K562 (cell line): ENCODE measurements around the gene TMEM187. TPM values are rescaled to one million over a fixed set of nuclear protein-coding genes. Genes with fewer than 3 reads are reported as not detected.
A peak's percentile ranks its signal among the peaks of the same experiment; 100 is the strongest.

Experiments used
- BRF2 ChIP-seq: IDR thresholded peaks from 3 replicates; pipeline ENCODE4 v1.6.1; 2011; ENCODE audit warnings: borderline replicate concordance, mild to moderate bottlenecking; ENCODE audit not compliant: insufficient read length, insufficient read depth
- CBX3 ChIP-seq, 2 experiments: IDR thresholded peaks; 1 replicate in 1 of 2; 2 replicates in 1 of 2; pipeline ENCODE4 v1.6.1; 2012; ENCODE audit warnings: inconsistent platforms in 2 of 2, low read length in 2 of 2, borderline replicate concordance in 1 of 2, control low read depth in 1 of 2
- CC2D1A ChIP-seq: fragments of 450-650 bp; IDR thresholded peaks from 2 replicates; pipeline ENCODE4 v1.6.1; 2017; ENCODE audit warnings: mild to moderate bottlenecking
- CHD1 ChIP-seq: fragments of 200-600 bp; sonication (generic); IDR thresholded peaks from one replicate; pipeline ENCODE4 v1.6.1; 2012; ENCODE audit warnings: mild to moderate bottlenecking, moderate library complexity, low read length, inconsistent platforms
- ELK3 ChIP-seq: fragments of 450-650 bp; formaldehyde crosslinking; IDR thresholded peaks from 2 replicates; pipeline ENCODE4 v1.4.0; 2020; ENCODE audit warnings: mild to moderate bottlenecking
- HDAC2 ChIP-seq: fragments of 450-650 bp; IDR thresholded peaks from 2 replicates; pipeline ENCODE4 v1.6.1; 2016; ENCODE audit warnings: mild to moderate bottlenecking
- HNRNPK ChIP-seq: fragments of 200-400 bp; formaldehyde crosslinking; IDR thresholded peaks from one replicate; pipeline ENCODE4 v1.6.1; 2018; ENCODE audit warnings: mild to moderate bottlenecking, low read depth, low read length; ENCODE audit not compliant: poor library complexity, severe bottlenecking
- HNRNPUL1 ChIP-seq: fragments of 200-400 bp; formaldehyde crosslinking; IDR thresholded peaks from 2 replicates; pipeline ENCODE4 v1.6.1; 2017; ENCODE audit warnings: low read length
- MAFF ChIP-seq: IDR thresholded peaks from 2 replicates; pipeline ENCODE4 v1.6.1; 2012; ENCODE audit warnings: low read length, improper control_type of control experiment
- MCM2 ChIP-seq: fragments of 450-650 bp; IDR thresholded peaks from 2 replicates; pipeline ENCODE4 v1.6.1; 2017; ENCODE audit warnings: low read depth, mild to moderate bottlenecking
- MCM3 ChIP-seq: fragments of 450-650 bp; IDR thresholded peaks from 2 replicates; pipeline ENCODE4 v1.6.1; 2016
- MTA3 ChIP-seq: fragments of 450-650 bp; formaldehyde crosslinking; IDR thresholded peaks from 2 replicates; pipeline ENCODE4 v1.6.1; 2017; ENCODE audit warnings: mild to moderate bottlenecking, borderline replicate concordance
- PATZ1 ChIP-seq: fragments of 250-450 bp; sonication (Bioruptor Pico); IDR thresholded peaks from 2 replicates; pipeline ENCODE4 v1.5.0; 2020; ENCODE audit warnings: mild to moderate bottlenecking, borderline replicate concordance
- PRMT5 ChIP-seq: sonication (generic); formaldehyde crosslinking; IDR thresholded peaks from 2 replicates; pipeline ENCODE4 v1.5.0; 2020; ENCODE audit warnings: missing genetic modification reagents
- RNF2 ChIP-seq: sonication (generic); IDR thresholded peaks from 2 replicates; pipeline ENCODE4 v1.6.1; 2016
- TBL1XR1 ChIP-seq, 2 experiments: IDR thresholded peaks; 2 replicates each; pipeline ENCODE4 v1.6.1; 2012; ENCODE audit warnings: improper control_type of control experiment in 2 of 2, low read length in 2 of 2, mild to moderate bottlenecking in 1 of 2
- TFAM ChIP-seq: fragments of 250-450 bp; sonication (Bioruptor Pico); conservative IDR thresholded peaks from 2 replicates; pipeline ENCODE4 v1.5.0; 2021; ENCODE audit warnings: mild to moderate bottlenecking, moderate library complexity
- ZBTB17 ChIP-seq: fragments of 450-650 bp; formaldehyde crosslinking; IDR thresholded peaks from 2 replicates; pipeline ENCODE4 v1.4.0; 2020; ENCODE audit warnings: mild to moderate bottlenecking
- ZBTB8A ChIP-seq: fragments of 450-650 bp; IDR thresholded peaks from 2 replicates; pipeline ENCODE4 v1.6.1; 2018; ENCODE audit warnings: mild to moderate bottlenecking, moderate library complexity; ENCODE audit not compliant: partially characterized antibody
- ZC3H11A ChIP-seq: IDR thresholded peaks from 2 replicates; pipeline ENCODE4 v1.6.1; 2012; ENCODE audit warnings: low read depth, low read length, improper control_type of control experiment
- ZNF174 ChIP-seq: fragments of 250-450 bp; sonication (Bioruptor Pico); IDR thresholded peaks from 2 replicates; pipeline ENCODE4 v1.4.0; 2020; ENCODE audit warnings: mild to moderate bottlenecking
- ZNF212 ChIP-seq: fragments of 450-650 bp; formaldehyde crosslinking; IDR thresholded peaks from 2 replicates; pipeline ENCODE4 v1.4.0; 2020; ENCODE audit warnings: mild to moderate bottlenecking
- polyA plus RNA-seq, 8 experiments: library from polyadenylated mRNA; depleted of rRNA in 4 of 8; stranded (reverse) in 5 of 8; unstranded in 3 of 8; fragments of >200 nt; fragmentation: Nextera tagmentation in 2 of 8; fragmentation: Illumina TruSeq in 1 of 8; extraction: Ambion mirVana in 2 of 8; extraction: Trizol in 1 of 8; gene quantifications; 2 replicates each; pipeline versions ENCODE4 v1.2.1 to v1.2.3, GENCODE V29; 2011 to 2014; ENCODE audit warnings: inconsistent platforms in 1 of 8, missing spikeins in 1 of 8
- total RNA-seq, 7 experiments: library from RNA; depleted of rRNA in 6 of 7; stranded (reverse); fragments of >200 nt in 6 of 7; fragmentation: Illumina TruSeq in 2 of 7; extraction: Trizol in 2 of 7; gene quantifications; 2 replicates each; pipeline versions ENCODE4 v1.2.1 to v1.2.3, GENCODE V29; 2011 to 2021; ENCODE audit warnings: low replicate concordance in 1 of 7
- TF ChIP-seq, protein P1 (sequence below): fragments of 250-450 bp; sonication (Bioruptor Pico); IDR thresholded peaks from 2 replicates; pipeline ENCODE4 v1.5.0; 2022; ENCODE audit warnings: mild to moderate bottlenecking

TMEM187 gene
- total and polyA plus RNA-seq, 9 of the 15 experiments (the other 6 are each of a cell fraction or from before 2014, with no cell fraction given) = 0.13 to 6.4 (median 1.6) TPM

GRCh38 chrX:153971450-153972367 is 845 bp upstream of the TMEM187 start, which contains the start of gene HCFC1 (continued):
- TF ChIP-seq CHD1 (peak; percentile 99), HNRNPUL1 (no peak), TFAM (CRISPR knock-in tag) (no peak), PATZ1 (CRISPR knock-in tag) (no peak), MAFF (no peak), HNRNPK (no peak), ZC3H11A (no peak), ZNF174 (CRISPR knock-in tag) (no peak), MCM3 (no peak), ZBTB17 (no peak), MTA3 (peak; percentile 43; the same call in 1 of the 2 replicates), PRMT5 (CRISPR knock-in tag) (no peak), TBL1XR1 (IDR thresholded peaks at IDR 0.05; ENCODE audit: low read length in 2 of 2) (0 out of 4 replicates have a peak, but pooled peaks of 1 of the 2 experiments have one; percentile 8), ZBTB8A (no peak), MCM2 (no peak), ZNF212 (no peak), CC2D1A (no peak), ELK3 (CRISPR knock-in tag) (no peak), HDAC2 (no peak), CBX3 (IDR thresholded peaks at IDR 0.05; ENCODE audit: borderline replicate concordance in 1 of 2, low read length in 2 of 2) (no peak), RNF2 (no peak; the same call in 1 of the 2 replicates), BRF2 (no peak)
- TF ChIP-seq, protein P1, sequence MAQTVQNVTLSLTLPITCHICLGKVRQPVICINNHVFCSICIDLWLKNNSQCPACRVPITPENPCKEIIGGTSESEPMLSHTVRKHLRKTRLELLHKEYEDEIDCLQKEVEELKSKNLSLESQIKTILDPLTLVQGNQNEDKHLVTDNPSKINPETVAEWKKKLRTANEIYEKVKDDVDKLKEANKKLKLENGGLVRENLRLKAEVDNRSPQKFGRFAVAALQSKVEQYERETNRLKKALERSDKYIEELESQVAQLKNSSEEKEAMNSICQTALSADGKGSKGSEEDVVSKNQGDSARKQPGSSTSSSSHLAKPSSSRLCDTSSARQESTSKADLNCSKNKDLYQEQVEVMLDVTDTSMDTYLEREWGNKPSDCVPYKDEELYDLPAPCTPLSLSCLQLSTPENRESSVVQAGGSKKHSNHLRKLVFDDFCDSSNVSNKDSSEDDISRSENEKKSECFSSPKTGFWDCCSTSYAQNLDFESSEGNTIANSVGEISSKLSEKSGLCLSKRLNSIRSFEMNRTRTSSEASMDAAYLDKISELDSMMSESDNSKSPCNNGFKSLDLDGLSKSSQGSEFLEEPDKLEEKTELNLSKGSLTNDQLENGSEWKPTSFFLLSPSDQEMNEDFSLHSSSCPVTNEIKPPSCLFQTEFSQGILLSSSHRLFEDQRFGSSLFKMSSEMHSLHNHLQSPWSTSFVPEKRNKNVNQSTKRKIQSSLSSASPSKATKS (CRISPR knock-in tag) = no peak
